ENCODE results near the gene STEEP1.

- no peak for TF ChIP-seq CTCF (IDR thresholded peaks at IDR 0.05; ENCODE audit: insufficient read depth, low read depth, low read length)
- no peak for TF ChIP-seq EZH2 (IDR thresholded peaks at IDR 0.05; ENCODE audit: insufficient read depth, low read length)
Observed at GRCh38 chrX:119492463-119492862, 72.7 kb downstream of the STEEP1 start.

Measured in astrocyte (in vitro differentiated cells and primary cell).